ENCODE measurements around the gene FAM72D. TPM values are rescaled to one million over a fixed set of nuclear protein-coding genes. Genes with fewer than 3 reads are reported as not detected.
"Not testable (repeated sequence)": the region's sequence is repeated elsewhere in the genome, so short reads cannot be mapped to it uniquely, and the experiment has no call there.

FAM72D gene
- polyA plus RNA-seq, 6 donors from 2014 or later, result not detected

DNA sequence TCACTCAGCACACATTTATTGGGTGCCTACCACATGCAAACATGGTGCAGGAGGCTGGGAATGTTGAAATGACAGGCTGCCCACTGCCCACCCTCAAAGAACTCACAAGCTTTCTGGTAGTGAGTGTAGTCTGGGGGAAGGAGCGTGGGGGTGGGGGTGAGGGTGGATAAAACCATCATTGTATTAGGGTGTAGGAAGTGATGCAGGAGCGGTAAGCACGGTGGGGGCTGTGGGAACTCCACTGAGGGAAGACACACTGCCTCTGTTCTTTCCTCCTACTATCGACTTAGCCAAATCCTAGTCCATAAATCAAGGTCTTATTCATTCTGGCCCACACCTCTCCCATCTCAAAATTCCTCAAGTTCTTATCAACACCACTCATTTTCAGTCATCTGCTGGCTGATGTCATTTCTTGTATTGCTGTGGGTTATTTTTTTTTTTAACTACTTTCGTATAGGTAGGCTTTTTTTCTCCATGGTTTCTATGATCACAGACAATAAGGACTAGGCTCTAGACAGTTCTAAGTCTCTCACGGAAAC lies 21.7 kb upstream of the FAM72D start:
- not testable (repeated sequence) for H3K9me3 Mint-ChIP-seq, H3K36me3 Mint-ChIP-seq, H3K4me3 Mint-ChIP-seq

DNA sequence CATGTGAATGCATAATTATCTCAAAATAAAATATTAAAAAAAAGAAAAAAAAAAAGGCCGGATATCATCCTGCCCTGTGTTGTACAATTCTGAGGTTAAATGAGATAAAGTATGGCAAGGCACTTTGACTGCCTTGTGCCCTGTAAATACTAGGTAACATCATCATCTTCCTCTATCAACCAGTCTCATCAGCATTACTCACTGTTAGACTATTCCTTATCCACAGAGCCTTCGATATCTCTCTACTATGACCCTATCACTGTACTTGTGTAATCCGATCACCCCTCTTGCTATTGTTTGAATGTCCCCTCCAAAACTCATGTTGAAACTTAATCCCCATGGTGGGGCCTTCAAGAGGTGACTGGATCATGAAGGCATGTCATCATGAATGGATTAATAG lies 18.9 kb upstream of the FAM72D start:
- H3K27me3 Mint-ChIP-seq; H3K4me1 Mint-ChIP-seq; H3K36me3 Mint-ChIP-seq; DNase-seq; H3K4me3 Mint-ChIP-seq; H3K27ac Mint-ChIP-seq; H3K9me3 Mint-ChIP-seq; ATAC-seq (ENCODE audit: low read depth in 2 of 2): not testable (repeated sequence)

More for the DNA sequence above, 21.7 kb upstream of the FAM72D start:
- not testable (repeated sequence) for DNase-seq; ATAC-seq (ENCODE audit: low read depth in 2 of 2); H3K27me3 Mint-ChIP-seq; H3K27ac Mint-ChIP-seq; H3K4me1 Mint-ChIP-seq

DNA sequence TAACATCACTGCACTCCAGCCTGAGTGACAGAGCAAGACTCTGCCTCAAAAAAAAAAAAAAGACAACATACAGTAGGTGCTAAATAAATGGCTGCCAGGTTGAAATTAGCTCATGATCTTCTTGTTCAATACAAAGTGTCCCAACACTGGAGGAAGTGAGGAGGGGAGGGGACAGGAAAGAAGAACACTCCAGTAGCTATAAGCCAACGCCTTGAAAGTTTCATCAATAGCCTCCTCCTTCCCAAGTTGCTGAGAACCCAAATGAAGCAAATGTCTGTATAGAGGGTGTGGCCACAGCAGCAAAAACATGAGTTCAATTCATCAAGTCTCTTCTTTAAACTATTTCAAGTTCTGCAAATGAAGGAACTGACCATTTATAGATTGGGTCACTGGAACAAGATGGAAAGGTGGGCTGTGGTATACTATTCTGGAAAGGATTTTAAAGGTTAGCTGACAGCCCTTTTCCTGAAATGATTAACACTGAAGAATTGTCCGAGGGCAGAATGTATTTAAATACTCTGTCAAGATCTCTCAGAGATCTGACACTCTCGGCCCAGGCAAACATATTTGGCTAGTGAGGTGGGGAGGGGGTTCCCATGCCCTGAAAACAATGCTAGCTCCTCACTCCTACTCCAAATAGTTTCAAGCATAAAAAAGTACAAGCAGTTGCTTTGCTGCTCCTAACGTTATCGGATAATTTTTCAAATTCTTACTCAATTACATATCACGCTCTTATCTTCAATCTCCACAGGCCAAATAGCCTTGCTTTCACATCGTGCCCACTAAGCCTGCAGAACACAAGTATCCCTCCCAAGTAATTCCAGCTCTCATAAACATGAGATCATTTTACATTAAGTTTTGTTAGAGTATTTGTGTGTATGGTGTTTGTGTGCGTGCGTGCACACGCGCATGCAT lies 17.6 kb upstream of the FAM72D start:
- not testable (repeated sequence) for DNase-seq; H3K4me3 Mint-ChIP-seq; H3K27ac Mint-ChIP-seq; H3K9me3 Mint-ChIP-seq; H3K27me3 Mint-ChIP-seq; H3K36me3 Mint-ChIP-seq; ATAC-seq (ENCODE audit: low read depth in 2 of 2); H3K4me1 Mint-ChIP-seq

DNA sequence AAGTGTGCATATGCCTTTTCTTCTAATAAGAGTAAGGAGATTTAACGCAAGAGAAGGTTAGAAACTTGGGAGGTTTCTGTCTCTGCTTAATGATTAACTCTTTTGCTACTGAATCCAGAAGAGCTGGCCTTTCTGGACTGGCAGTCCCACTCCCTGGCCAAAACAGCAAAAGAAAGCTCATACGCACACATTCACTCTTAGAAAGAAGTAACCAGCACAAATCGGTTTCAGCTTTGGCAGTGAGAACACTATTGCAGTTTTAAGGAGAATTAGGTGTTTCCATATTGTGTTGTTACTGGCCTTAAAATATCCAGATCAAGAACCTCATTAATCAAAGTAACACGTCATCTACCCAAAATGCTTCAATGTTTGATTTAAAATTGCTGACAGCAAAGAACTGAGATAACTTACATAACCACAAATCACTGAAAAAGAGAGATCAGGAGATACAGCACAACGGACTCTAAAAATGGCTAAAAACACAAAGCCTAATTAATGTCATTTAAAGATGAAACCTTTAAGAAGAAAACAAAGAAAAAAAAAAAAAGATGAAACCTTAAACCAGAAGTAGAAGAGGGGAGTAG lies 16.9 kb upstream of the FAM72D start:
- not testable (repeated sequence) for H3K27ac Mint-ChIP-seq; ATAC-seq (ENCODE audit: low read depth in 2 of 2); H3K9me3 Mint-ChIP-seq

DNA sequence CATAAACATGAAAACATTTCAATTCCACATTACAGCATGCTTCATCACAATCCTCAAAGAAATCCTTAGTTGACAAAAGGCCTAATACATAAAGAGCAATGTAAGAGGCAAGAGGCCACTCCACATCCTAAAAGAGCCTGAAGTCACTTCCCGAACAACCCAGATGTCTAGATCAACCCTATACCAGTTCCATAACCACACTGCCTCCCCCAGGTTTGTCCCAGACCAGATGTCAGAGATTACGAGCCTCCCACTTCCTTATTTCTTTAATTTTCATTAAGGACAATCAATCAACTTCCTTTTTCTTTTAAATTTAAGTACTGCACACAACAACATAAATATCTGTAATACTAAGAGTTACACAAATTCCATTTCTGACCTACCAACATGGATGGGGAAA lies 16.0 kb upstream of the FAM72D start:
- H3K4me3 Mint-ChIP-seq, H3K36me3 Mint-ChIP-seq, H3K4me1 Mint-ChIP-seq, DNase-seq, H3K9me3 Mint-ChIP-seq, H3K27ac Mint-ChIP-seq, H3K27me3 Mint-ChIP-seq: not testable (repeated sequence)
- peak; percentile 59 to 66 for ATAC-seq (ENCODE audit: low read depth in 2 of 2)

More for the DNA sequence above, 16.9 kb upstream of the FAM72D start:
- H3K36me3 Mint-ChIP-seq, H3K27me3 Mint-ChIP-seq, H3K4me3 Mint-ChIP-seq, DNase-seq, H3K4me1 Mint-ChIP-seq: not testable (repeated sequence)

DNA sequence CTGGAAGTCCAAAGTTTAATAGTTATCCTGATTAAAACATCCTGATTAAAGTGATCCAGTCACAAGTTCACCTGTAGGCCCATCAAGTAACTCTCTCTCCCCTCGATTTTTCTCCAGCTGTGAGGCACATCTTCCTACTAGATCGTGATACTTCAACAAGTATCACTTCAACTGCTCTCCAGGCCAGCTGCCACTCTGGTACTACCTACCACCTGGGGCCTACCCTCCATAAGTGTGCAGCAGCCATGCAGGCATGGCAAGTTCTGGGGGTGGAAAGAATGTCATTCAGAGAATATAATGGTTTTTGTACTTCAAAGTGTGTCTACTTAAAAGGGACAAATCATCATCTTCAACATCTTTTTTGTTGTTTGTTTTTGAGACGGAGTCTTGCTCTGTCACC lies 15.6 kb upstream of the FAM72D start:
- H3K9me3 Mint-ChIP-seq; H3K4me3 Mint-ChIP-seq; ATAC-seq (ENCODE audit: low read depth in 2 of 2); H3K27me3 Mint-ChIP-seq; DNase-seq; H3K36me3 Mint-ChIP-seq; H3K4me1 Mint-ChIP-seq; H3K27ac Mint-ChIP-seq: not testable (repeated sequence)

DNA sequence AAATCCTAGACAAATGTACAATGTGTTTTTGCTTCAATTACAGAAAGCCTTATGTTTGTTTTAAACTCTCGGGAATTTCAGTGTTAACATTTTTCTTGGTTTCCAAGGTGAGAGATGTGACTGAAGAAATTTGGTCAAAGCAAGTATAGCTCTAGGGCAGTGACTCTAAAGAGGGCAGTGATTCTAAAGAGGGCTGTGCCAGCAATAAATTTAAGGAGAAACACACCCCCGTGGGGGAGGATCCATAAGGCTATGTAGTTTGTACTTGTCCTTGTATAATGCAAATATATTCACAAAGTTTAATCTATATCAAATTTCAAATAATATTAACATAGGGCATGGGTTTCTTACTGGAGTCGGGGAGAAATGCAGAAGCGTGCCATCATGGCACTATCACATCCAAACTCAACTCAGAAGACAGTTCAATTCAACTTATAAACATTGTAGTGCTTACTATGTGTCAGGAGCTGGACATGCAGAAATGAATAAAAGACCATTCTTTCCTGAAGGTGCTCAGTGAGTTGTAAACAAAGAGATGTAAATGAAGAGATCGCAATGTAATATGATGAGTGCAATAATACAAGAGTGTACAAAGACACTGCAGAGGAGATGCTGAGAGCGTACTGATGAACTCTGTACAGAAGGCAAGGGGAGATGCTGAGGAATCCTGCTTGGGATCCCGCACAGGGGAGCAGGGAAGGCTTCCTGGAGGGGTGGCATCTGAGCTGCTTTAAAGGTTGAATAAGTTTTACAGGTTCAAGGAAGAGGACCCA lies 13.1 kb upstream of the FAM72D start:
- not testable (repeated sequence) for DNase-seq; H3K36me3 Mint-ChIP-seq; H3K27me3 Mint-ChIP-seq; H3K9me3 Mint-ChIP-seq; H3K4me1 Mint-ChIP-seq; ATAC-seq (ENCODE audit: low read depth in 2 of 2)
- peak overlapping the region in 1 of 8 donors; percentile 60 for H3K4me3 Mint-ChIP-seq
- H3K27ac Mint-ChIP-seq, result peak overlapping the region in 1 of 6 donors; percentile 49

DNA sequence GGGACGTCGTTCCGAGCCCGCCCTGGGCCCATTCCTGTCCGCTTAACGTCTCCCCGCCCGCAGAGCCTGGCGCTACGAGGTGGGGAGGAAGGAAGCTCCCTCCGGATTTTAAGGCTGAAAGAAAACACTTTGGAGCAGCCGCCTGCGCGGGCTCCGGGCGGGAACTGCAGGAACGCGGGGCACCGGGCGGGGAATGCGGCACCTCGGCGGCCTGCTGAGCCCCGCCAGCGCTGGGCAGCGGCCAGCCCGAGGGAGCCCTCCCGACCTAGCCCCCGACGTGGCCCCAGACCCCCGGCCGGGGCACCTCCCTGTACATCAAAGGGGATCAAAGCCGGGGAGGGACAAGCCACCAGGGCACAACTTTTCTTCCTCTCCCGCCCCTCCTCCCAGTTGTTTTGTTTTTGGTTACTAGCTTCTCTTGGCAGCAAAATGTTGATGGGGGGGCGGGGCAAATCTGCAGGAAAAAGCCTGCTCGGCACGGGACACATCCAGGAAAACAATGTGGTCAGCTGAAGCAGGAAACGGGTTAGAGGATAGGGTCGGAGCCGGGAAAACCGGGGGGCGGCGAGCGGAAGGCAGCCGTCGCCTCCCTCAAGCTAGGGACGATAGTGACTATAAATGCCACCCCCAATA lies 2.1 kb upstream of the FAM72D start:
- peak overlapping the region in 2 of 6 donors; percentile 72 to 79 for H3K27ac Mint-ChIP-seq

DNA sequence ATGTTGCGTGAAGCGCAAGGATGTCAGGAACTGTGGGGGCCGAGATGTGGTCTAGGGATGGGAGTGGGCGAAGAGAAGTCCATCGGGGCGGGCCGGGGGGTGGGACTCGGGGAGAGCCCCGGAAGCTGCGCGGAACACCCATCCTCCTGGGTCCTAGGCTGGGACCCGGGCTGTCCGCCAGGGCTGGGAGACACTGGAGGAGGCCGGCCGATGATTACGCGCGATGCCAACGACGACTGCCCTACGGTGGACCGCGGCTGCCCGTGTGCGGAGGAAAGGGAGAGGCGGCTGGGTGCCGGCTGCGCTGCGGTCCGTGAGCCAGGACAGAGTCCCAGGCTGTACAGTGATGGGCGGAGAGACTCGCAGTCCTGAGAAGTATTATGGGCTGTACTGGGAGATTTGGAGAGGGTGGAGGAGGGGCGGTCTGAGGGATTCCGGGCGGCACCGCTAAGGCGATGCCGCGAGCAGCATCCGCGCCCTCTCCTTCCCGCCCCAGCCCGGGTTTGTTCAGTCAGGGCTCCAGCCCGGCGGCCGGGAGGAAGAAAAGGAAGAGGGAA lies 1.0 kb upstream of the FAM72D start:
- not testable (repeated sequence) for H3K27ac Mint-ChIP-seq; H3K27me3 Mint-ChIP-seq; DNase-seq; ATAC-seq (ENCODE audit: low read depth in 2 of 2); H3K9me3 Mint-ChIP-seq; H3K4me1 Mint-ChIP-seq; H3K36me3 Mint-ChIP-seq
- H3K4me3 Mint-ChIP-seq, result peak overlapping the region in 2 of 8 donors; percentile 28 to 53

More for the DNA sequence above, 2.1 kb upstream of the FAM72D start:
- not testable (repeated sequence) for H3K27me3 Mint-ChIP-seq; DNase-seq; H3K4me1 Mint-ChIP-seq; ATAC-seq (ENCODE audit: low read depth in 2 of 2); H3K36me3 Mint-ChIP-seq; H3K9me3 Mint-ChIP-seq
- peak overlapping the region; percentile 85 to 97 (median 95) for H3K4me3 Mint-ChIP-seq

DNA sequence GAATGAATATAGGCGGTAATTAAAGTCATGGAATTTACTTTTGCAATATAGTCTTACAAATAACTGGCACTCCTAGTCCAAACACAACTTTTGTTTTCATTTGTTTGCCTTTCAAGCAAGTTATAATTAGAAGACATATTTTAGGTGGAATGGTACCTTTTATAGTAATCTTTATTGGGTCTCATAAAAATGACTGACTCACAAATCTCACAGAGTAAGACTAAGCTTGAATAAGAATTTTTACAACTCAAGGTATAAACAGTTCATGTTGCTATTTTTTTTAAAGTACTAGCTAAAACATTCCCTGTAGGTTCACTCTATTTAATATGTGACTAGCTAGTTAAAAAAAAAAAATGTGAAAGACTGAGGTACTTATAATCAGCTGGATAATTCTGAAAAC lies 6.0 kb downstream of the FAM72D start:
- H3K27me3 Mint-ChIP-seq; H3K27ac Mint-ChIP-seq; DNase-seq; H3K9me3 Mint-ChIP-seq; H3K4me1 Mint-ChIP-seq; H3K36me3 Mint-ChIP-seq; H3K4me3 Mint-ChIP-seq; ATAC-seq (ENCODE audit: low read depth in 2 of 2): not testable (repeated sequence)

DNA sequence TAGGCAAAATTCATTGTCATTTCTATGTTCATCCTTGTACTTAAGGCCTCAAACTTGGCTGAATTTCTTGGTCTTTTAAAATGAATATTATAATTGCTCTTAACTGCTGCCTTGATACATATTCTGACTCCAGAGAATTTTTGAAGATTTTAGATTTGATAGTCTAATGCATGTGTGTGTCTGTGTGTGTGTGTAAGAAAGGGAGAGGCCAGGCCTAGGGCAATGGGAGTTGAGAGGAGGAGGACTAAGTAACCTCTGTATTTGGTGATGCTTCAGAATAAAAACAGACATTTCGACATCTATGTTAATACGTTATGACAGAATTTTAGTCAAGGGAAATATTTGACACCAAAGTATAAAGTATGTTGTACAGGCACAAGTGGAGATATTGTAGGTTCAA lies 7.5 kb downstream of the FAM72D start:
- H3K36me3 Mint-ChIP-seq, result not testable (repeated sequence)

DNA sequence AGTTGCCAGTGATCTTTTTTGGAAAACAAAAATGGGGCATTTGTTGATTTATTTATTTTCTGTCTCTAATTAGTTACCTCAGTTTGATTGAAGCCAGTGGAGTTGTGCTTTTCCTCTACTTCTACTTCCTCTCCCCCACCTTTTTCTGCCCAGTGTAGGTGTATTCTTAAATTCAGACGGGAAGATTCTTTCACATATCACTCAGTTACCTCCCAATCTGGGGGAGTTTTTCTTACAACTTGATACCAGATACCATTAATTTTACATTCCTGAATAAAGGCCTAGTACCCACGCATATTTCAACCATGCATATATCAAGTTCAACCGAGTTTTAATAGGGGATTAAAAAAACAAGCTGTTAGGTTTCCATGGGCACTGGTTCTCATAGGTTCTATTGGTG lies 15.9 kb downstream of the FAM72D start:
- not testable (repeated sequence) for H3K27ac Mint-ChIP-seq; H3K36me3 Mint-ChIP-seq; DNase-seq; H3K9me3 Mint-ChIP-seq; ATAC-seq (ENCODE audit: low read depth in 2 of 2); H3K4me3 Mint-ChIP-seq; H3K27me3 Mint-ChIP-seq; H3K4me1 Mint-ChIP-seq

More for the DNA sequence above, 7.5 kb downstream of the FAM72D start:
- H3K4me3 Mint-ChIP-seq; H3K27ac Mint-ChIP-seq; DNase-seq; H3K27me3 Mint-ChIP-seq; H3K4me1 Mint-ChIP-seq; ATAC-seq (ENCODE audit: low read depth in 2 of 2); H3K9me3 Mint-ChIP-seq: not testable (repeated sequence)

DNA sequence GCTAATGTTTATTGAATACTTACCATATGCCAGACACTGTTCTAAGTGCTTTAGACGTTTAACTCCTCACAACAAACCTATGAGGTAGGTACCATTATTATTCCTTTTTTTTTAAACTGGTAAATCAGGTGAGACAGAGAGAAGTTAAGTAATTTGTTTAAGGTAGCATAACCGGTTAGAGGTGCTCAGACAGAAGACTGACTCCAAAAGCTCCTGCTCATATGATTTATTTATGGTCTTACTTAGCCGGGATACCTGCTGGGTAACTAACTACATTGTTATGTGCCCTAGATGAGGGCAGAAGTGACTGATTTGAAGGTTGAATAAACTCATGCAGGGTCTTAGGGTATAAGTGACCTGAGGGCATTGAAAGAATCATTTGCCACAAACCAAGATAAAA lies 16.9 kb downstream of the FAM72D start:
- H3K9me3 Mint-ChIP-seq; H3K27ac Mint-ChIP-seq; H3K4me3 Mint-ChIP-seq; DNase-seq; H3K36me3 Mint-ChIP-seq; H3K27me3 Mint-ChIP-seq; ATAC-seq (ENCODE audit: low read depth in 2 of 2); H3K4me1 Mint-ChIP-seq: not testable (repeated sequence)
